Muscle of back (tissue), 11 donors: Measurements from ENCODE around the gene P2RX5. TPM values are rescaled to one million over a fixed set of nuclear protein-coding genes. Genes with fewer than 3 reads are reported as not detected.

ENCODE experiments used
- DNase-seq, 3 donors: peaks; one replicate each; pipeline versions ENCODE4 v3.0.0 to v3.0.0-alpha.2; 2013
- polyA plus RNA-seq, 10 donors: library from polyadenylated mRNA; unstranded; fragments of 120-200 nt; gene quantifications; one replicate each; pipeline ENCODE4 v1.2.1, GENCODE V29; 2013; ENCODE audit not compliant: insufficient read length in 10 of 10

The P2RX5 gene
- polyA plus RNA-seq, 10 donors = 18.0 to 33.5 (median 26.4) TPM

DNA sequence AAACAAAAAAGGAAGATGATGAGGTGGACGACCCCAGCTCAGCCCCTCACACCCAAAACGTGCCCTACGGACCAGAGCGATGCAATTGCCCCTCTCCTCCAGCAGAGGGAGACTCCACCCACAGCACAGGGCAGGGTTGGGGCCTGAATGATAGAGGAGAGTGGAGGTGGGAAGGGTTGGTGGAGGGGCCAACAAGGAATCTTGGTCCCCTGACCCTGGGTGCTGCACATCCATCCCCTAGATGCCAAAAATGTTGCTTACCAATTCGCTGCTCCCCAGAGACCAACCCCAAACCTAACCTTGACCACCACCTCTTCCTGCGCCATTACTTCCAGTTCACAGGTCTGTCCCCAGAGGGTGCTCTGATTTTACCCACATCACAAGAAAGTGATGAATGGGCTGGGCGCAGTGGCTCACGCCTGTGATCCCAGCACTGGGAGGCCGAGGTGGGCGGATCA is 12.9 kb downstream of the P2RX5 start:
- DNase-seq = no peak

- DNase-seq = no peak
These were observed 13.9 kb downstream of the P2RX5 start for GRCh38 chr17:3682033-3682432.

DNA sequence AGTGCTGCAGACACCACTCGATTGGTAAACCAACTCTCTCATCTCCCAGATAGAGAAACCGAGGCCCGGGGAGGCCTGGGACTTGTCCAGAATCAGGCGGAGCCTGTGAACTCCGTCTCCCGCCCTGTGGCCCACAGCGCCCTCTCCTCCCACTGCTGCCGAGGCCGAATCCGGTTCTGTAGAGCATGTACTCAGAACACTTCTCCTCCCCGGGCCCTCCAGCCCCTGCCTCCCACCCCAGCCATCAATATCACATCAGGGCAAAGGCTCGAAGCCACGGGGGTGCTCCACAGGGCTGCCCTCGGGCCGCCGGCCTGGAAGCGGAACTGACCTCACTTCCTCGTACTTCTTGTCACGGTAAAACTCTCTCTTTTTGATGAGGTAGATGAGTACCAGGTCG is 14.4 kb downstream of the P2RX5 start:
- no peak for DNase-seq

DNA sequence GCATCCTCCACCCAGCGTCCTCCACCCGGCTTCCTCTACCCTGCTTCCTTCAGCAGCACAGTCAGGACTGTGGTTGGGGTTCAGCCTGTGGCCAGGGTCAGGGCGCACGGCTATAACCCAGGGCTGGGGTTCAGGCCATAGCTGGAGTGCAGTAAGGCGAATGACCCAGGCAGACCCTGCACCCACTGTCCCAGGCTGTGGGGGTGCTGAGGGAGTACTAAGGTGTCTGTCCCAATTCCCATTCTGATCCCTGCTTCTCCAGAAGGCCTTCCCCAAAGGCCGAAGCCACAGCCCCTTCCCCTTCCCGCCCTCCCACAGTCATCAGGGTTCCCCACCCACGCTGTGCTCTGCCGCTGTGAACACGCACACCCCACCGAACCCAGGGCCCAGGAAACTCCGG is 14.9 kb downstream of the P2RX5 start:
- no peak for DNase-seq

GRCh38 chr17:3679531-3680126 is 16.3 kb downstream of the P2RX5 start:
- no peak for DNase-seq

DNA sequence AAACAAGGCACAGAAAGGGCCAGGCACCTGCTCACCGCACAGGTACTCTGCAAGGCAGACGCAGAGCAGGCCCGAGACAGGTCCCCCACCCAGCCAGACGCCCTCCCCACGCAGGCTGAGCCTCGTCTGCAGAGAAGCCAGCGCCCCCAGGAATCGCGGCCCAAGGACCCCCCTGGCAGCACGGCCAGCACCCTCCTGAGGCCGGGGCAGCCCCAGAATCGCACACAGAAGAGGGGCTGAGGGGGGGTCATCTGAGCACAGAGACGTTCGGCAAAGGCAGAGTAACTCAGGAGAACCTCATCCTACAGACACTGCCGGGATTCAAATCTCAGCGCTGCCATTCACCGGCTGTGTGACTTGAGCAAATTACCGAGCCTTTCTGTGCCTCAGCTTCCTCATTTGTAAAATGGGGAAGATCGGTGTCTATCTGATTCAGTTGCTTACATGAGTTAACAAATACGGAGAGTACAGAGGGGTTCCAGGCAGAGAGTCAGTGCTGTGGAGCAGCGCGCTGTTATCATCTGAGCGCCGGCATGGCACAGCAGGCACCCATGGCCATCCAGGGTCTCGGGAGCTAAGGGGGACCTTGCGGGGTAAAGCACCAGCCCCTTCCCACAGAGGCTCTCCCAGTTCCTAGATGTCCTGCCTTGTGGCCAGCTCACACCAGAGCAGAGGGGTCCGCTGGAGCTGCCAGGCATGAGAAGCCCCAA is 17.0 kb downstream of the P2RX5 start:
- no peak for DNase-seq

- DNase-seq = no peak
These were observed 17.7 kb downstream of the P2RX5 start for GRCh38 chr17:3678095-3678820.

GRCh38 chr17:3675886-3676285 is 20.1 kb downstream of the P2RX5 start:
- DNase-seq = no peak

DNA sequence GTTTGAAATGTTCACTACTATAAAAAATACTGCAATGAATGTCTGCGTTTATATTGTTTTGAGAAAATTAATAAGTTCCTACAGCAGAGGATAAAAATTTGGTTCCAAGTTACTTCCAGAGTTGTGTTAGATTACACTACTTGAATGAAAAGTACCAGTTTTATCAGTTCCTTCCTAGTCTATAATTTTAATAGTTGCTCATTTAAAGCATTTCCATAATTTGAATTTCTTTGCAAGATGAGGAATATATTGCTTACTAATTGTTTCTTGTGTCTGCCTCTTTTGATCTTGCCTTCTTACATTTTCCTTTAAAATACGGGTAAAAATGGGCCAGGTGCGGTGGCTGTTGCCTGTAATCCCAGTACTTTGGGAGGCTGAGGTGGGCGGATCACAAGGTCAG is 23.4 kb downstream of the P2RX5 start:
- no peak for DNase-seq

- no peak for DNase-seq
These were observed 26.4 kb downstream of the P2RX5 start for GRCh38 chr17:3669548-3669947.

DNA sequence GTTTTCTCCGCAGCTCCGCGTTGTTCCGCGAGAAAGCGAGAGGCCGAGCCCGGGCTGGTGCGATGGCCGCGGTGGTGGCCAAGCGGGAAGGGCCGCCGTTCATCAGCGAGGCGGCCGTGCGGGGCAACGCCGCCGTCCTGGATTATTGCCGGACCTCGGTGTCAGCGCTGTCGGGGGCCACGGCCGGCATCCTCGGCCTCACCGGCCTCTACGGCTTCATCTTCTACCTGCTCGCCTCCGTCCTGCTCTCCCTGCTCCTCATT is 26.9 kb downstream of the P2RX5 start:
- DNase-seq = no peak

DNA sequence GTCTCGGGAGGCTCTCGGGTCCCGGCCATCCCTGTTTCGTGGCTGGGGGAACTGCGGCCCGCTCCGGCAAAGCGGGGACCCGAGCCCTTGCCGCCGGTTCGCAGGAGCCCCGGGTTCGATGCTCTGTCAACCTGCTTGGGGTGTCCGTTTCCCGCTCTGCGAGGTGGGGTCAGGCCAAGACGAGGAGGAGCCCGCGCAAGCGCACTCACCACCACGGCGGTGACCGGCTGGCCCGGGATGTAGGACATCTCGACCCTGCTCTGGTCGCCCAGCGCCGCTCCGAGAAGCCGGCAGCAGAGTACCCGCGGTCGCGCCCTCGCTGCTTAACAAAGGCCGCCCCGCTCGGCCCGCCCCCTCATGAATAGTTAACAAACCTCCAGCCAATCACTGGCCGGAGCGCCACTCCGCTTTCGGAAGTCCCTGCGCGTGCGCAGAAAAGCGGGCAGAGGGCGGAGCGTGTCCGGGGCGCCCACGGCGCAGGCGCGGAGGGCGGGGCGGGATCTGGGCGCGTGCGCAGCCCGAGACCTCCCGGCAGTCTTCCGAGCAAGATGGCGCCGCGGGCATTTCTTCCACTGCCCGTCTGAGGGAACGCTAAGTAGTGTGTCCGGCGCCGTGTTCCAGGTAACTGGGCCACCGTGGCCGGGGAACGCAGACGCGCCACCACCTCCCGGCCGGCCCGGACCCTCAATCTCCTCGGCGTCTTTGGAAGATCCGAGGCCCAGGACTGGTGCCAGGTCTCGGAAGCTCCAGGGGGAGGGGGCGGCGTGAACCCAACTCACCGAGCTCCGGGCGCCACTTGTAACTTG is 27.5 kb downstream of the P2RX5 start, which contains the start of the genes EMC6 and TAX1BP3:
EMC6 (plus strand) TSS at position 534 of the 806 bp plus-strand sequence. CDS start 335 bp downstream, outside the sequence.
TAX1BP3 (minus strand) TSS at position 300 of the 806 bp plus-strand sequence; CDS start at position 248, 52 bp downstream.
- DNase-seq = peak; percentile 98 to 100 (median 100)

DNA sequence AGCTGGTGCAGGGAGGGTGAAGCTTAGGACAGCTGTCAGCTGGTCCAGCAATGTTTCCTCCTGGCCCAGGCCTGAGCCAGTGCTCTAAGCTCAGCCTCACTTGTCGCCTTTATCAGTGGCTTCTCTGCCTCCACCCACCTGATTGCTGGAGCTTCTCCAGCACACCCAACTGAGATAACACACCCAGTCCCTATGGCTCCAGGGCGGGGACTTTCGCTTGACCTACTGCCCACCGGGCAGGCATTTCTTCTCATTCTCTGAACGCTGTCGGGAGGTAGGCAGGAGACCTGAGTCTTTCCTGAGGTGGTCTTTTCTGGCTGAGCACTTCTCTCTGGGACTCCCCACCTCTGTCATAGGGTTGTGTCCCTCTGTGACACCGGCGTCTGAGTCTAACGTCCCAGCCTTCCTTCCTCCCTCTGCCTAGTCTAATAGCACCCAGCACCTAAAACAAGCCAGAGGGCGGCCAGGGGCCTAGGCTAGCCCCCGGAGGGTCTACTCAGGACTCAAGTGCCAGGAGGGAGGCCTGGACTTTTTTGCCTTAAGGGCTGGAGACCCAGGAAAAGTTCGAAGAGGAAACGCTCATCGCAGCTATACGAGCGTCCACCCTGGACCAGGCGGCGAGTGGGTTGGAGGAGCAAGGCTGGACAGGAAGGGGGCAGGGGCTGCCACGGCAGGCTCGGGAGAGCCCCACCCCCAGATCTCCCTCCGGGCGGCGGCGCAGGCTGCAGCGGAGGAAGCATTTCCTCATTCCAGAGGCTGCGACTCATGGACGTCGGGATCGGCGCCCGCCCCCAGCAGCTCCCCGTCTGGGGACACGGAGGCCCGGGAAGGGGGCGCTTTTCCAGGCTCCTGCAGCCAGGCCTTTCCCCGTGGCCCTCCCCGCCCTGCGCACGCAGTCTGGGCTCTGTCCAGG is 28.3 kb downstream of the P2RX5 start:
- peak; percentile 90 to 97 (median 93) for DNase-seq

- DNase-seq = no peak
These were observed 29.4 kb downstream of the P2RX5 start for GRCh38 chr17:3666516-3666915.

GRCh38 chr17:3665834-3666233 is 30.1 kb downstream of the P2RX5 start:
- no peak for DNase-seq

DNA sequence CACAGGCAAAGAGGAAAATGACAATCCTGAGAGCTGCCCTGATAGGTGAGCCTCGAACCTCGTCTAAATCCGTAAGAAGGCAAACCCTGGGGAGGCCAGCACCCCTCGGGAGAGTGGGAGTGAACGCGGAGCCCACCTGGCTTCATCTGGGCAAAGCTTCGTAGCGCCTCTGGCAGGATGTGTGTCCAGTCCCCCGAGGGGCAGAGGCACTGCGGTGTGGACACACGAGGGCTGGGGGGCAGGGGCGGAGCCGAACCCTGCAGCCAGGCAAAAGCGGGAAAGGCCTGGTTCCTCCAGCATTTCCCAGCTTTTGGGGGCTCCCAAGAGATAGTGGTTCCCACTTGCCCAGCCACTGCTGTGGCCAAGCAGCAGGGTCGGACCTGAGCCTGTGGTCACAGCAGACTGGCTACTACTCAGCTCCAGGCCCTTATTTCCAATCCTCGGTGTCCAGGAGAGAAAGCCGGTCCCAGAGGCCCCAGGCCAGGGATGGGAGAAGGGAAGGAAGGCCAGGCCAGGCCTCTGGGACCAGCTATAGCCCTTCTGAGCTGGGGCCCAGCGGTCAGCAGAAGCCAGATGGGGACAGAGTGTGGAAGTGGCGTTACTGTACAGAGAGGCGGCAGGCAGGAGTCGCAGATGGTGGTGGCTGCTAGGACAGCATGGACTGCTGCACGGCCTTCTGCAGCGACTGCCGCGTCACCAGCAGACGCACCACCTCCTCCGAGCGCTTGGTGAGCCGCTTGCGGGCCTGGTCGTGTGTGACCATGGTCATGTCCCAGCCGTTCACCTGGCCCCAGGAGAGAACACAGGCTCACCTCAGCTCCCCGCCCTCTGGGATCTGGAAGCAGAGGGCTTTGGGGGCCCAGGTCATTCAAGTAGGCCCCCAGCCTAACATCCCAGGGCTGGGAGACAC is 32.6 kb downstream of the P2RX5 start:
- no peak for DNase-seq

DNA sequence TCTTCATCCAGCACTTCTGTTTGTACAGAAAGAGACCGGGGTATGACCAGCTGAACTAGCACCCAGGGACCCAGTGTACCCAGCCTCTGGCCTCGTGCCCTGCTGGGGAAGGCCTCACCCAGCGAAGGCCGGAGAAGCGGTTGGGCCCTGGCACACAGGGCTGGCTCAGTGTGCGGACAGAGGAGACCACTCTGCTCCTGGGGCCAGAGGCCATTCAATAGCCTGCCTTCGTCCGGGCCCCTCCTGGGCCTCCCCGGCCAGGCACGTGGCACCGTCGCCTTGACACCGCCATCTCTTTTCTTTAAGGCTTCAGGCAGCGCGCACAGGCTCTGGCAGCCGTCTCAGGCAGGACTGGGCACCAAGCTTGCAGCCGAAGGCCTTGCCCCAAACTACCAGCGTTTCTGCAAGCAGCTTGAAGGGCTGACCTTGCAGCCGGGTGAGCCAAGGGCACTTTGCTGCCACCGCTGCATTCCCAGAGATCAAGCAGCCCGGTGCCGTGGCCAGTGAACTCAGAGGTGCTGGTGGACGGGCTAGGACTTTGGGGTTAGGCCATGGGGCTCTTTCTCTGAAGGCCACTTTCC is 35.6 kb downstream of the P2RX5 start:
- DNase-seq = no peak

DNA sequence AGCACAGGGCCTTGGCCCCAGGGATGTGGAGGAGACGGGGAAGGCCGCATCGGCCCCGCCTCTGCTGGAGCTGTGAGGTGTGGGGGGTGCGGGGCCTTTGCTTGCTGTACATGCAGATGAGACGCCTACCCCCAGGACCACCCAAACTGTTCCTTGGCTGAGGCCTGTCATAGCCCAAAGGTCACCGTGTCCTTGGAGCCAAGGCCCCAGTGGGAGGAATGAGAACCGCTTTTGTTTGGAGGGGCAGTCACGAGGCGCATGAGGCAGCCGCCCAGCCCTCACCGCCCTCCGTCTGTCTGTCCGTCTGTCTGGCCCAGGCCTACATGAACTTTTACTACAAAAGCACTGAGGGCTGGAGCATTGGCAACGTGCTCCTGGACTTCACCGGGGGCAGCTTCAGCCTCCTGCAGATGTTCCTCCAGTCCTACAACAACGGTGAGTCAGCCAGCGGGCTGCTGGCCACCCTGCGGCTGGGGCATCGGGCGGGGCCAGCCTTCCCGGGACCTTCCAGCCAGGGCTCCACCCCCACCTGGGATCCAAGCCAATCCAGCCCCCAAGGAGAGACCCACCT is 36.3 kb downstream of the P2RX5 start:
- DNase-seq = peak in 1 of 3 donors; percentile 71
